ENCODE measurements around the gene YIPF4.
"Not testable (repeated sequence)": the region's sequence is repeated elsewhere in the genome, so short reads cannot be mapped to it uniquely, and the experiment has no call there.

YIPF4 gene

GRCh38 chr2:32274289-32274688, 3.4 kb upstream of the YIPF4 start:
- Mint-ChIP-seq H3K4me1 (peaks cover 19% of the 10 kb centered on the region), H3K27ac (no peak overlapping the region), H3K36me3 (ENCODE audit: low read depth) (peaks cover 5% of the 10 kb centered on the region), H3K9me3 (peaks cover 7% of the 10 kb centered on the region), H3K4me3 (no peak overlapping the region), H3K27me3 (ENCODE audit: low read depth, poor library complexity) (peaks cover 54% of the 10 kb centered on the region)
- DNase-seq: no peak
- no peak for TF ChIP-seq CTCF (IDR thresholded peaks at IDR 0.05)

- peaks cover 39% of the 10 kb centered on the region for H3K27me3 Mint-ChIP-seq (ENCODE audit: low read depth, poor library complexity)
- H3K36me3 Mint-ChIP-seq (ENCODE audit: low read depth); DNase-seq; H3K27ac Mint-ChIP-seq; H3K9me3 Mint-ChIP-seq: not testable (repeated sequence)
- H3K4me1 Mint-ChIP-seq: peaks cover 19% of the 10 kb centered on the region
- H3K4me3 Mint-ChIP-seq: peak overlapping the region; percentile 38
Measured at GRCh38 chr2:32275790-32276189, 1.9 kb upstream of the YIPF4 start.

GRCh38 chr2:32277363-32277673, 386 bp upstream of the YIPF4 start:
- H3K4me3 Mint-ChIP-seq: peak overlapping the region; percentile 94
- TF ChIP-seq CTCF (IDR thresholded peaks at IDR 0.05): no peak
- H3K27ac Mint-ChIP-seq: peak overlapping the region; percentile 91

GRCh38 chr2:32278478-32278853, 762 bp downstream of the YIPF4 start:
- TF ChIP-seq CTCF (IDR thresholded peaks at IDR 0.05): no peak
- Mint-ChIP-seq H3K4me1 (peaks cover 19% of the 10 kb centered on the region), H3K4me3 (peak overlapping the region; percentile 94), H3K27ac (peak overlapping the region; percentile 81), H3K9me3 (peaks cover 7% of the 10 kb centered on the region), H3K27me3 (ENCODE audit: low read depth, poor library complexity) (peaks cover 18% of the 10 kb centered on the region), H3K36me3 (ENCODE audit: low read depth) (peaks cover 28% of the 10 kb centered on the region)
- no peak for DNase-seq

More at GRCh38 chr2:32277363-32277673, 386 bp upstream of the YIPF4 start:
- Mint-ChIP-seq H3K27me3 (ENCODE audit: low read depth, poor library complexity) (peaks cover 24% of the 10 kb centered on the region), H3K36me3 (ENCODE audit: low read depth) (peaks cover 21% of the 10 kb centered on the region), H3K4me1 (peaks cover 19% of the 10 kb centered on the region), H3K9me3 (peaks cover 7% of the 10 kb centered on the region)
- DNase-seq: no peak

- Mint-ChIP-seq H3K4me1 (no peaks in the 10 kb centered on the region), H3K9me3 (no peaks in the 10 kb centered on the region), H3K4me3 (no peak overlapping the region), H3K36me3 (ENCODE audit: low read depth) (peaks cover 51% of the 10 kb centered on the region), H3K27ac (no peak overlapping the region), H3K27me3 (ENCODE audit: low read depth, poor library complexity) (no peaks in the 10 kb centered on the region)
- TF ChIP-seq CTCF (IDR thresholded peaks at IDR 0.05): no peak
- no peak for DNase-seq
Measured at GRCh38 chr2:32284321-32284720, 6.6 kb downstream of the YIPF4 start.

GRCh38 chr2:32289165-32289999, 11.7 kb downstream of the YIPF4 start:
- no peak for TF ChIP-seq CTCF (IDR thresholded peaks at IDR 0.05)
- Mint-ChIP-seq H3K36me3 (ENCODE audit: low read depth) (peaks cover 49% of the 10 kb centered on the region), H3K4me1 (no peaks in the 10 kb centered on the region), H3K27ac (no peak overlapping the region), H3K9me3 (peaks cover 17% of the 10 kb centered on the region), H3K27me3 (ENCODE audit: low read depth, poor library complexity) (no peaks in the 10 kb centered on the region), H3K4me3 (no peak overlapping the region)
- no peak for DNase-seq

Measured in nephron progenitor cell (in vitro differentiated cells).